DMS114 treated with DMSO at 0.1 percent for 48 hours (cell line): ENCODE measurements around the gene ZDHHC11B.
"Not testable (repeated sequence)": the region's sequence is repeated elsewhere in the genome, so short reads cannot be mapped to it uniquely, and the experiment has no call there.

Experiments
- DNase-seq: peaks from one replicate; lab custom pipeline; 2025; ENCODE audit not compliant: unreplicated experiment; lab: John Stamatoyannopoulos, UW

Gene ZDHHC11B

DNA sequence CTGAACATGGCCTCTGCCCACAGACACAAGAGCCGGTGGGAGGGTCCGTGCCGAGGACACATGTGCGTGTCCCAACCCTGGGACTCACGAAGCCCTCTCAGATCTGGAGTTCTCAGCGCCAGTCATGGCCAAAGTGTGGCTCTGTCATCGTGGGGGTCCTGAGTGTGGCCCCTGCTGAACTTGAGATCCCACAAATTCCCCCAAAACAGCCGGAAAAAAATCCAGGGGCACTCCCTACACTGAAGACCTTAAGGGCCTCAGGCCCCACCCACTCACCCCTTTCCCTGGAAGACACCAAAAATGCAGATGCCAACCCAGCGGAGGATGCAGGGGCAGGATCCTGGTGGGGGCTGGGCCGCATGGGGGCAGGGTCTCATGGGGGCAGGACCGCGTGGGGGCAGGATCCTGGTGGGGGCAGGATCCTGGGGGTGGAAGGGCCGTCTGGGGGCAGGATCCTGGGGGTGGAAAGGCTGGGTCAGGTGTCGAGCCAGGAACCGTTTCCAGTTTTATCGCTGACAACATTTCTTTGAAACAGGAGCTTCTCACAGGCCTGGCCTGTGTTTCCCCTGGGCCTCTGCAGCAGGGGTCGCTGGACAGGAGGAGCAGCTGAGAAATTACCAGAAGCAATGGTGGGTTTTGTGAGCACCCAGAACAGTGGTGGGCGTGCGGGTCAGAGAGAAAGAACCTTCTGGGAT, 13.3 kb downstream of the ZDHHC11B start:
- not testable (repeated sequence) for DNase-seq

DNA sequence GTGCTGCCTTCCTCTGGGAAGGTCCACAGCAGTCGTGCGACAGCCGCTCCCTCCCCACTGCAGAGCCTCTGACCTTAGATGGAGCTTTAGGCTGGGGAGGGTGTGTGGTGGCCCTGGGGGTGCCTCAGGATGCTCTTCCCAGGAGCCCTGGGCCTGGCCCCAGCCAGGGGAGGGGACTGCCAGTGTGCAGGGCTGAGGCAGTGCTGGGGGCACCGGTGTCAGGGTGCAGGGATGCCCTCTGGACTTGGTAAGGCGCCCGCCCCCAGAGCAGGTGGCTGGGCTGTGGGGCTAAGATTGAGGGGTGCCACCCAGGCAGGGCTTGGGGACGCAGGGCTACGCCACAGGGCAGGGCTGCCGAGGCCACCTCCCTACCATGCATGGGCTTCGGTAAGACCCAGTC, 13.9 kb downstream of the ZDHHC11B start:
- not testable (repeated sequence) for DNase-seq

DNA sequence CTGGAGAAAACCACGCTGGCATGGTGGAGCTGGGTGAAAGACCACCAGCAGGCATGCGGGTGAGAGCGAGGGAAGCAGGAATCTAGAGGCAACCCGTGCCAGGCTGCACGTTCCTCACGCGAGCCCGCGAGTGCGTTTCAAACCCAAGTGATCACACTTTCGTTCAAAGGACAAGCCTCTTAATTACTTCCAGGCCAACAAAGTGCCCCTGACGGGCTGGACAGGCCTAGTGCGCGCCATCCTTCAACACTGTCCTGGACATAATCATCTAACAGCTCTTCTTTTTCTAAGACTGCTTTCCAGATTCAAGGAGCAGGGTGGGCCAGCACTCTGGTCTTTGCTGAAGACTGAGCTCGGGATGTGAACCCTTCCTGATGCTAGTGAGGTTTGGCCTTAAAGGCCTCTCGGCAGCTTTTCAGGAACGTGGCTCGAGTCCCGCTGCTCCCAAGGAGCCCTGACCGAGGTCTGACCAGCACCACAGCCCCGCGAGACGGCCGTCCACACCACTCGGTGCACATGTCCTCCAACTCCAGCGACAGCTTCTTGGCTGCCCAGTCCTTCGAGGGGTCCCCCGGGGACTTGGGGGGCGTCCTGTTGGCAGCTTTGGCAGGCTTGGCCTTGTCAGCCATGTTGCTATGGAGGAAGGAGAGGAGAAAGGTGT, 14.9 kb downstream of the ZDHHC11B start:
- DNase-seq, result not testable (repeated sequence)

DNA sequence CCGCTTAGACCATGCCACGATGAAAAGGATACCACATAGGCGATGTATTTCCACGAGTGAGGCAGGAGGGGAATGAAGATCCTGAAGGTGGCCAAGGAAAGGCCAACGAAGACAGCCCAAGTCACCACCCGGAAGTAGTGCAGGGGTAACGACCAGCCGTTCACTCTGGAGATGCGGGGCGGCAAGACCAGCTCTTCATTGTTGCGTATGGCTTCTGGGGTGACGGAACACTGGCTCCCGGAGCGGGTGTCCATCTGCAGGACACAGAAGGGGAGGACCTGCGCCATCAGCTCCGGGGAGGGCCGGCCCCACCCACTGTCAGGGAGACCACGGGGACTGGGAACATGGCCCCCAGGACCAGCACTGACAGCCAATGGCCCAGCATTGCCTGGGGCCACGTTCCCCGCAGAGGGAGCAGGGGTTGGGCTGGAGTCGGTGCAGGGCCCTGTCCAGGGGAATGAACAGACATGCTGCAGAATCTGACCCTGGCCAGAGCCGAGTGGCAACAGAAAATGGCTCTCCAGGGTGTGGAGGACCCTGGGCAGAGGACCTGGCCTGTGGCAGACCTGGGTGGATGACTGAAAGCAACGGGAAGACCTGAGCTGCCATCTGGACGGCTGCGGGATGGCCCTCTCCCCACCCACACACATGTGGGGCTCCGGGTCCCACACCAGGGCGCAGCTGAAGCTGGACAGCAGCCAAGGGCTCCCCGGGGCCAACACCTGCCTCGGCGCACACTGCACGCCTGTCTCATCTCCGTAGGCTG, 17.7 kb downstream of the ZDHHC11B start:
- no peak for DNase-seq

DNA sequence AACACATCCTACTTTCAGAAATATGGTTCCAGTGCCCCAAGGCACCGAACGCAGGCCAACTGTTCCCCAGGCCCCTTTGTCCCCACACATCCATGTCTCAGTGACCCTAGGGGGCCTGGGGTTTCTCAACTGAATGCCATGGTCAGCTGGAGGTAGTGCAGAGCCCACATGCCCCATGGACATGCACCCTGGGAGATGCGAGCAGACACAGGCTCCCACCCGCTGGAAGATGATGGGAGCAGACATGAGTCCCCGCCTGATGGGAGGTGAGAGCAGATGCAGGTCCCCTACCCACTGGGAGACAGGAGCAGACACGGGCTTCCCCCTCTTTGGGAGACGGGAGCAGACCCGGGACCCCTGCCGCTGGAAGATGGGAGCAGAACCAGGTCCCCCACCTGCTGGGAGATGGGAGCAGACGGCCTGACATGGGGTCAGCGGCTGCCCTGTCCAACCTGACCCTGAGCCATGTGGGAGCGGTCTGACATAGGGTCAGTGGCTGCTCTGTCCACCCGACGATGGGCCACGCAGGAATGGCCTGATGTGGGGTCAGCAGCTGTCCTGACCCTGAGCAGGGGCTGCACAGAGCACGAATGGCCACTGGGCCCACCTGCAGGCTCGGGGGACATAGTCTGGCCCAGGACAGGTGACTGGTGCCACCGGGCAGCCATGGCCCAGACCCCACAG, 18.4 kb downstream of the ZDHHC11B start:
- no peak for DNase-seq

DNA sequence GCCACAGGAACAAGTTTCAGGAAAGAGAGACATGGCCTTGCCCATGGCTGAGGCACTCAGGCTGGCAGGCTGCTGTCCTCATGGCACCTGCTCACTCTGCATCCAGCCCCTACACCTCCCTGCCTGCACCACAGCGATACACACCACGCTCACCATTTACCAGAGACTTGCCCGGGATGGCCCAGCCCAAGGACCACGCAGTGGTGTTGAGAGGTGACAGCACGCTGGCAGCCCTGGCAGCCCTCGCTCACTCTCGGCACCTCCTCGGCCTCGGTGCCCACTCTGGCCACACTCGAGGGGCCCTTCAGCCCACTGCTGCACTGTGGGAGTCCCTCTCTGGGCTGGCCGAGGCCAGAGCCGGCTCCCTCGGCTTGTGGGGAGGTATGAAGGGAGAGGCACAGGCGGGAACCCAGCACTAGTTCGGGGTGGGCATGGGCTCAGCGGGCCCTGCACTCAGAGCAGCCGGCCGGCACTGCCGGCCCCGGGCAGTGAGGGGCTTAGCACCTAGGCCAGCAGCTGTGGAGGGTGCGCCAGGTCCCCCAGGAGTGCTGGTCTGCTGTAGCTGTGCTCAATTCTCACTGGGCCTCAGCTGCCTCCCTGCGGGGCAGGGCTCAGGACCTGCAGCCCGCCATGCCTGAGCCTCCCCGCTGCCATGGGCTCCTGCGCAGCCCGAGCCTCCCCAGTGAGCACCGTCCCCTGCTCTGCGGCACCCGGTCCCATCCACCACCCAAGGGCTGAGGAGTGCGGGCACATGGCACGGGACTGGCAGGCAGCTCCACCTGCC, 20.3 kb downstream of the ZDHHC11B start:
- DNase-seq, result no peak

DNA sequence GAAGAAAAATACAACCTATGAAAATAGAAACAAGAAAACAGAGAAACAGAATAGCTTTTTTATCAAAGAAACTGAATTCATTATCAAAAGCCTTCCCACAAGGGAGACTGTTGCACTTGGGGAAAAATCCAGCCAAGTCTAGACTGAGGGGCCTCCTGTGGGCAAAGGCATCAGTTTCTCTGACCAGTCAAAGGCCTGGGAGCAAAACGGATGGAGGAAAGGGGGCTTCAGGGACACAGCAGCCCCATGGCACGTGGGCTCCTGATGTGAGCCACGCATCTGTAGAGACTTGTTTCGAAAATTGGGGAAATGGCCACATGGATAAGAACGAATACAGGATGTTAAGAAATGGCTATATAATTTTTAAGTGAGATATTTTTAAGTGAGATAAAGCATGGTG, 21.1 kb downstream of the ZDHHC11B start:
- DNase-seq, result no peak

DNA sequence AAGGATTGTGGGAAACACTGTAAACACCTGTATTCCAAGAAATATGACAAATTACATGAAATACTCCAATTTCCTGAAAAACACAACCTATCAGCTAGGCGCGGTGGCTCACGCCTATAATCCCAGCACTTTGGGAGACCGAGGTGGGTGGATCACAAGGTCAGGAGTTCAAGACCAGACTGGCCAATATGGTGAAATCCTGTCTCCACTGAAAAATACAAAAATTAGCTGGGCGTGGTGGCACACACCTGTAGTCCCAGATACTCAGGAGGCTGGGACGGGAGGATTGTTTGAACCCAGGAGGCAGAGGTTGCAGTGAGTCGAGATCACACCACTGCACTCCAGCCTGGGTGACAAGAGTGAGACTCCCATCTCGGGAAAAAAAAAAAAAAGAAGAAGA, 21.5 kb downstream of the ZDHHC11B start:
- not testable (repeated sequence) for DNase-seq

DNA sequence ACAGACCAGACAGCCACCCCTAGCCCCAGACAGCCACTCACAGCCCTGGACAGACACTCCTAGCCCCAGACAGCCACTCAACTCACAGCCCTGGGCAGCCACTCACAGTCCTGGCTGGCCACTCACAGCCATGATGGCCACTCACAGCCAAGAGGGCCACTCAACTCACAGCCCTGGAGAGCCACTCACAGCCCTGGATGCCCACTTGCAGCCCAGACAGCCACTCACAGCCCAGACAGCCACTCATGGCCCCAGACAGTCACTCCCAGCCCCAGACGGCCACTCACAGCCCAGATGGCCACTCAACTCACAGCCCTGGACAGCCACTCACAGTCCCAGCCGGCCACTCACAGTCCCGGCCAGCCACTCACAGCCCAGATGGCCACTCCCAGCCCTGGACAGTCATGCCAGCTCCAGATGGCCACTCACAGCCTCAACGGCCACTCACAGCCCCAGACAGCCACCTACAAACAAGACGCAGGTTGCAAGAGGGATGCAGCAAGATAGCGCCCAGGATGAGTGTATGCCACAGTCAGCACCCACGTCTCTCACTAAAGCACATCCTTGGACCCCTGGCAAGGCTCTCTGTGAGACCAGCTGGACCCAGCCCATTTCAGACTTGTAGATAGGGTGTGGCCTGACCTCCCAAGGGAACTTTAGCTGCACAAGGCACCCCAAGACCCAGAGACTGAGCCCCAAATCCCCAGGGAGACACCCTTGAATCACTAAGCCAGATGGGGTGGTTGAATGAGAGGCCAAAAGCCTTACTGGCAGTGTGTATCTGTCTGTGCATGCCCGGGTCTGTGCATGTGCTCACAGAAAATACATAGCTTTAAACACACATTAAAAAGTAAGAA, 22.4 kb downstream of the ZDHHC11B start:
- no peak for DNase-seq

DNA sequence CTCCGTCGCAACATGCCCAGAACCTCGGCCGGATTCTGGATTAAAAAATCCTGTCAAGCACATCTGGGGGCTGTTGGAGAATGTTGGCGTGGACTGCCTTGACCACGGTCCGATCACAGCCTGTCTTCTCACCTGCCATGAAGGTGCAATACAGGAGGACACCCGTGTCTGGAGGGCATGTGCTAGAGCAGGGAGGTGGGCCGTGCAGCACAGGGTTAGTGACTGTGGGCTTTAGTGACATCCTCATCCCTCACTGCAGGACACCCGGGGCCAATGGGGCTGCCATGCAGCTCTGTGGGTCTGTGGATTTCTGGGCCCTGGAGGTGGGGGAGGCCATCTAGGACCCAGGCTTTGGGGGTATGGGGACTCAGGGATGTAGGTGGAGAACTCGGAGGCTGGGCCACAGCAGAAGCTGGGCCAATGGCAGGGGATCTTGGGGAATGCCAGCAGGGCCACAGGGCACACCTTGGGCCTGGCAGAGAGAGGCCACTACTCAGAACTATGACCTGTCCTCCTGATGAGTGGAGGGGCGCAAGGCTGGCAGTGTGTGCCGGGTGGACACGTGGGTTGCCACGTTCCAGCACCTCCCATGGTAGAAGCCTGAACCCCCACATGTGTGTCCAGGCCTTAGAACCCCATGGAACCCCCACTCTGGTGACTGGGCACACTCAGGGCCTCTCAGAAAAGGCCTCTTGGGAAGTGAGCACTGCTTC, 23.3 kb downstream of the ZDHHC11B start:
- DNase-seq, result no peak

DNA sequence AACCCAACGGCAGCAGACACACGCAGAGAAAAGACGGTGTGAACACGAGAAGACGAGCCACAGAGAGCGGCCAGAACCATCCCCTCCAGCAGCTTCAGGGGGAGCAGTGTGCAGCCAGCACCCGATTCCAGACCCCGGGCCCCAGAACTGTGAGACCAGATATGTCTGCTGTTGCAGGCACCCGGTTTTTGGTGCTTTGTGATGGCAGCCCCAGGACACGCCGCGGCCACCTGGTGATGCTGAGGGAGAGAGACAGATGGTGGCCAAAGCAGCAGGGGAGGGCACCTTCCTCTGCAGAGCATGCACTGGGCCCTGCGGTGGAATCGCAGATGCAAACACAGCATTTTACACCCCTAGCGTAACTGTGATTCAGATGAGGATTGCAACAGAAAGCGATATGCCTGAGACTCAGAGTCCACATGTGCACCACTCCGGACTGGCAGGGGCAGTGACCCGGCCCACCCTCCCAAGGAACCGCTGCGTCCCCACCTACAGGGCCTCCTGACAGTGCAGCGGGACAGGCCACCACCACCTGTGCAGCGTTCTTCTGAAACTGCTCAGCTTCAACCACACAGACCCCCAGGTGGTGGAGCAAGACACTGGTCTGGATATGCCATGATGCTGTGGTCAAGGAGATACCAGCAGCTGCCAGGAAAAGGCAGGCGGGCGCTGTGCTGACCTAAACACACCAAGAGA, 24.0 kb downstream of the ZDHHC11B start:
- DNase-seq, result no peak

DNA sequence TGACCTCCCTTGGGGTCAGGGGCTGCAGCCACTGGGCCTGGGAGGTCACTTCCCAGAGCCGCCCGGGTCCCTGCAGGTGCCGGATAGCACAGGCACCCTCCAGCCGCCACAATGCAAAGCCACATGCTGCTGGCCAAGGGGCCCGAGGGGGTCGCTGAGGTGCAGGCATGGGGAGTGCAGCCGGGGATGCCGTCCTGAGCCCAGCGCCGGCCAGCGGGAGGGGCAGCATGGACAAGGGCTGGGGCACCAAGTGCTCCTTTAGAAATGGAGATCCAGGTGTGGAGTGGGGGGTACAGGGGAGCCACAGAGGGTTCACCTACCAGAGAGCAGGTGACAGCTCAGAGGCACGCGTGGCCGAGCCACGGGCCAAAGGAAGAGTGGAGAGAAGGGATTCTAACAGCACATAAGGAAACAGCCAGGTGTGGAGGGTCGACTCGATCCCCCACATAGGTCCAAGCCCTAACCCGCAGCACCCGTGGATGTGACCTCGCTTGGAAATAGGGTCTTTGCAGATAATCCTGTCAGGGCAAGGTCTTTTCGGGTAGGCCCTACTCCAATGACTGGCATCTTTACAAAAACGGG, 24.7 kb downstream of the ZDHHC11B start:
- no peak for DNase-seq

DNA sequence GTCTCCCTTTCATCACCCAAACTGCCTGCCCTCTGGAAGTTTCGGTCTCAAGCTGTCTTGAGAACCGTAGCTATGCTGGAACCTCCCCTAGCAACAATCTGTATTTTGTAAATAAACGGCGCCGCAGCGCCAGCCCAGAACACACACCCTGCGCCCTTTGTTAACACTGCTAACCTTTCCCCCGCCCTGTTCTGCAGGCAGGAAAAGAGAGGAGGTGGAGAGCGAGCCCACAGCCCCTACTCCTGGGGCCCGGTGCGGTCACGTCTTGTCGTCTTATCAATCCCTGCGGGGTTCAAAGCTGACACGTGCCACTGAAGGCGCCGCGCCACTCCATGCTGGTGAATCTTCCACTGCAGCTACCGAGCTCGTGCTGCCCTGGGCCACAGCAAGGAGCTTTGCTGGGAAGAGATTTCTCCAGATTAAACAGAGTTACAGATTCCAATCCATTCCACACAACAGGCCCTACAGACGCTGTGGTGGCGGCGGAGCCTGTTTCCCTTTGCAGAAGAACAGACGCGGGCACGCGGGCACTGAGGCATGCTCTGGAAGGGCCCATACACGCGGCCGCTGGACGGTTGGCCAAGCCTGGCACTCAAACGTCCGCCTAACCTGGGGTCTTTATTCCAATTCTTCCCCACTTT, 25.3 kb downstream of the ZDHHC11B start:
- DNase-seq, result no peak

DNA sequence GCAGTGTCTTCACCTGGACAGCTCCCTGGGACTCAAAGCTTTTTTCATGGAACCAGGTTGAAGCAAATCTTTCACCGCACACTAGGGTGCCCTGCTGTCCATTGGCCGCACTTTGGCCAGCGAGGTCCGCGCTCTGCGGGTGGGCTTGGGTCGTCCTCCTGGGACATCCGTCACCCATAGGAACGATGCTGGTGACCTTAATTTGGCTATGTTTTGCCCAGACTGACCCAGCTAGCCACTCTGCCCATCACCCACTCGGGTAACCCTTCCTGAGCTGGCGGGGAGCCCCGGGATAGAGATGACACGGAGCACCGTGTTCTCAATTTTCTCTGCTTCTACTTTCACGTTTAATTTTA, 25.9 kb downstream of the ZDHHC11B start:
- no peak for DNase-seq

DNA sequence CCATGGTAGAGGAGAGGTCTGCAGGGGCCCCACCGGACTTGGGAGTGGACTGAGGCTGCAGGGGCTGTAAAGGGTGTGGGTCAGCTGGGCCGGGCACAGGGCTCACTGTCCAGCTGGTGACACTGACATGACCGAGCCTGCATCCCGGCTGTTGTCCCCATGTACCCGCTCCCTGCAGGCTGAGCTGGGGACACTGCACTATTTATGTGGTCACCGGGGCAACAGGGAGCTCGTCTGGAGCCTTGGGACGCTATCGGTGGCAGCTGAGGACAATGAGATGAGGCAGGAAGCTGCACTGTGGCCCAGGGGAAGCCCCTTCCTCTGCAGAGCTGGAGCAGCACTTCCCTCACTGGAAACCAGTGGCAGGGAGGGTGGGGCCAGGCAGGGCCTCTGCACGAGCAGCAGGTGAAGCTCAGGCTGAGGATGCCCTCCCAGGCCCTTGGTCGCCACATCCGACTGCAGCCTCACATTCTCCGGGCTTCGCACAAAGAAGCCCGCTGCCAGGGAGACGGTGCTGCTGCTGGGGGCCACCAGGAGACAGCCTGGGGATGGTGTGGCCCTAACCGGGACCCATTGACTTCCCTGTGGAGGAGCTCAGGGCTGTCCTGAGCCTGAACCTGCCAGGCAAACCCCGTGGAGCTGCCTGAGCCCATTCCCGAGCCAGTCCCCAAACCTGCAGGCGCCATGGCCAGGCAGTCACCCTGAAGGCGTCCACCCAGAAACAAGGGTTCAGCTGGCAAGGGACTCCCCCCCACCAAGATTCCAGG, 26.4 kb downstream of the ZDHHC11B start:
- no peak for DNase-seq

DNA sequence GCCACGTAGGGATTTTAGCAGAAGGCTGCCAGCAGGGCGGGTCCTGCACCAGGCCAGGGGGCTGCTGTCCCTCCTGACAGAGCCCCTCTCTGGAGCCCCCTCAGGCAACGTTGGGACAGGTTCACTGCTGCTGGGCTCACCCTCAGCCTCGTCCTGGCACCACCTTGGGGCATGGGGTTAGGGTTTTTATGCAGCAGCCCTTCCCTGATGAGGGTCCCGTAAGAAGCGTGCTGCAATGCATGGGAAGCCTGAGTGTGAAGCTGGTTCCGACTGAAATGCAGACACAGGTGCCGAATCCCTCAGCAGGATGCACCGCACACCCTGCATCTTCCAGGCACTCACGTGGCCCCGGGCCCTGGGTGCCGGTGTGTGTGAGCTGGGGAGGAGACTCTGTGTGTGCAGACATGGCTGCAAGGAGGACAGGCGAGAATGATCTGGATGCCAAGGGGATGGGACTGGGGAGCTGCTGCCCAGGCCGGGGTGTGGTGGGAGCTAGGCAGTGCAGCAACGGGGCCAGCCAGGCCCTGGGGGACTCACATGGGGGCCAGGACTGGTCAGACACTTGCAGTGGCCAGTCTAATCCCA, 27.1 kb downstream of the ZDHHC11B start:
- DNase-seq, result no peak

DNA sequence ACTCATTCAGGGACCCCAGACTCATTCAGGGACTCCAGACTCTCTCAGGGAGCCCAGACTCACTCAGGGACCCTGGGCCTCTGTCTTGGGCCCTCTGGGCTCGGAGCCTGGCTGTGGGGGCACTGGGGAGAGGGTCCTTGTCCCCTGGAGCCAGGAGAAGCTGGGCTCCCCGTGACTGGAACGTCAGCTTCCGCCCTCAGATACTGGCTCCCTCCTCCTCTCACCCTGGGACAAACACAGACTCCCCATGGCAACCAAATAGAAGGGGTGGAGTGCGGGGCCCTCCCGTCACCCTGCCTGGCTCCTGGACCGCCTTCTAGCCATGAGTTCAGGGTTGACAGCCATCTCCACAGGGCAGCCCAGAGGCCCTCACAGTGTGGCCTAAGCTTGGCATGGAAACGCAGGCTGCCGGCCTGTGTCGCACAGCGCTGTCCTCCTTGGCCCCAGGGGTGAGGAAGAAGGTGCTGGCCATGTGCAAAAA, 27.6 kb downstream of the ZDHHC11B start:
- DNase-seq, result no peak
